ENCODE data around the gene PPP2R5A.

PPP2R5A gene

DNA sequence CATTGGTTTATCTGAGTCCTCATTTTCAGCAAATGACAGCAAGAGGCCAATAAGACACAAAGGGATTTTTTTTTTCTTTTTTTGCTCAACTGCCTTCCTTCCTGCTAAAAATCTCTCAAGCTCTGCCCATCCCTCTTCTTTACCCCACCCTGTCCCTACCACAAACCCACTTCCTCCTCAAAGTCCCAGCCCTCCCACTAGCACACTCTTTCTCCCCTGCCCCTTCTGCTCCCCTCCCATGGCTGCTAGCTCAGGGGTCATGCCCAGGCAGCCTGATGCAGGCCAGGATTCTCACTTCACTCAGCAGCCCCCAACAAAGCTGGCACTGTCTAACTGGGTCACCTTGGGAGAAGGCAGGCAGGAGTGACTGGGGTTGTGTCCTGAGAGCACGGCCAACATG, 28.8 kb upstream of the PPP2R5A start:
- no peak for TF ChIP-seq CTCF (IDR thresholded peaks at IDR 0.05)

GRCh38 chr1:212257157-212257556, 28.1 kb upstream of the PPP2R5A start:
- no peak for TF ChIP-seq CTCF (IDR thresholded peaks at IDR 0.05)

DNA sequence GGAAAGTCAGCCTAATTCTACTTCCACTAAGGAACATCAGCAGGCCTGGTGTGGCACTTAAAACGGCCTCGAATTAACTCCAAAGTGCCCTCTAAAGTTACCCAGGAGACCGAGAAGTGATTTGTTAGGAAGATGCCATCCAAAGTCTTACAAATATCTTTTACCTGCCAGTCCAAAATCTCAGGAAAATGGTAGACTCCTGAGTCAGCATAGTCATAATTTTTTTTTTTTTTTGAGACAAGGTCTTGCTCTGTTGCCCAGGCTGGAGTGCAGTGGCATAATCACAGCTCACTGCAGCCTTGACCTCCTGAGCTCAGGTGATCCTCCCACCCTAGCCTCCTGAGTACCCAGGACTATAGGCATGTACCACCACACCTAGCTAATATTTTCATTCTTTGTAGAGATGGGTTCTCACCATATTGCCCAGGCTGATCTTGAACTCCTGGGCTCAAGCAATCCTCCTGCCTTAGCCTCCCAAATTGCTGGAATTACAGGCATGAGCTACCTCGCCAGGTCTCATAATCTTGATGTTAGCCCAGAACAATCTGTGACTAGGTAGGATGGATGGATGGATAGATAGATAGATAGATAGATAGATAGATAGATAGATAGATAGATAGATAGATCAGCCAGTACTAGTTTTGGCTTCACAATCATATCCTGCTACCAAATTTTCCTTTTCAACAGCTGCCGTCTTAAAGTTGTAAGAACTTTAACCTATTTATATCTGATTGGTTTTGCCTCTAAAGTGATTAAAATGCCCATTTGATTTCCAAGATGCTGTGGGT, 25.3 kb upstream of the PPP2R5A start:
- TF ChIP-seq CTCF (IDR thresholded peaks at IDR 0.05) = no peak

DNA sequence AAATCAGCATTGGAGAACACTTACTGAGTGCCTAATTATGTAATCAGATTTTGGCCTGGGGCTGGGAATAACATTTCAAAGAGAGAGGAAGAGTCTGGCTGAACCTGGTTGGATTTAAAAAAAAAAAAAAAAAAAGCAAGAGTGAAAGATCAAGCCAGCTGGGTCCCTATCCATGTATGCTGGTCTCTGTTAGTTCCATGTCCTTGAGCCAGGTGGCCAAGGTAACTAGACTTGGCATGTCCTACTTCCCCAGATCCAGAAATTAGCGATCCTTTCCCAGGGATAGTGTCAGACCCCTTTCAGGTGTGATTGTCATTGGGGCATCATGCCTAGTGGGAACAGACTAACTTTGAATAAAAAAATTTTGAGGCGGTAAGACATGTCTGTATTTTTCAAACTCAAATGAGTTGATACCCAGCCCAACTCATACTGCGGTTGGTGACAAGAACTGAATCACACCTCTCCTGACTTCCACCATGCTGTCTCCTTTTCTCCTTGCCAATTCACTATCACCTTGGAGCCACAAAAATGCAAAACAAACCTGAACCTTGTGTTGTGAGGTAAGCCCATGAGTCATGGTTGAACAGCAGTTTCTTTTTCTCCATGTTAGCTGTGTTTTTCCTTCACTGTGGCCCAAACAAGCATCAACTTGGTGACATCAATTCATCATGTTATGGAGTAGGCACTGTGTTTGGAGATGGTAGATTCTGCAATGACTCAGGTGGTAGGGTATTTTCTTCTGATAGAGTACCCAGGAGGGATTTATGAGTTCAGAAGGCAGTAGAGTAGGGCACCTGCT, 24.5 kb upstream of the PPP2R5A start:
- no peak for TF ChIP-seq CTCF (IDR thresholded peaks at IDR 0.05)

GRCh38 chr1:212261361-212261929, 23.8 kb upstream of the PPP2R5A start:
- TF ChIP-seq CTCF (IDR thresholded peaks at IDR 0.05) = no peak

DNA sequence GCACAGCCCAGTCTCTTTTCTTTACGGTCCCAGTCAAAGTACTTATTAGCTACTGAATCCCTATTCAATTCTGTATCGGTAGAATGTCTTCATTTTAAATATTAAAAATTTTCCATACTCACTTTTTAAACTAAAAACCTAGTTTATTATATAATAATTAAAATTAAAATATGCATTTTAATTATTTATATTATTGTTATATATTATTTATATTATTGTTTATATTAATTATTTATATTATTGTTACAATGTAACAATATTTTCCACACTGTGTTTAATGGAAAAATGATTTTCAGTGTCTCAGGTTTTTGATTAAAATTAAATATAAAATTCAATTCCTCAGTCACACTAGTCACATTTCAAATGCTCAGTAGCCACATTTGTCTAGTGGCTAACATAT, 18.2 kb upstream of the PPP2R5A start:
- no peak for TF ChIP-seq CTCF (IDR thresholded peaks at IDR 0.05)

DNA sequence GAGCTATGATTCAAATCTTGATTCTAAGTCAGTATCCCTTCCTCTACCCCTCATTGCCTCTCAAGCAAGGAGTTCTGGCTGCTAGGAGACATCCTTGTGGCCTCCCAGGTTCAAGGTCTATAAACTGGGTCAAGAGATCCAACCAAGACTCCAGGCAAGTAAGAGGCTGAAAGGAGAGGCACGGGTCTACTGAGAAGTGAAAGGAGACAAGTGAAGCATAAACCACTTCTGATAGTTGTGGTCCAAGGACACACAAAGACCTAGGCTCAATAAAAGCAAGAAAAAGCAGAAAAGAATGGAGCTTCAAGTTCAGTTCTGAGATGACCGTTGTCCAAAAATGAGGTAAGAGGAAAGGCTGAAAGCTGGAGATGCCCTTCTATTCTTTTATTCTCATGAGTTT, 17.8 kb upstream of the PPP2R5A start:
- no peak for TF ChIP-seq CTCF (IDR thresholded peaks at IDR 0.05)
